H9 (cell line): ENCODE measurements around the gene AKAP5. TPM values are rescaled to one million over a fixed set of nuclear protein-coding genes. Genes with fewer than 3 reads are reported as not detected.

Source experiments
- DNase-seq: peaks from one replicate; pipeline ENCODE4 v3.0.0-alpha.2; 2017
- H2AFZ ChIP-seq: one replicate; pipeline ENCODE4 v1.6.1; 2013; ENCODE audit warnings: mild to moderate bottlenecking, low read length, control low read depth, moderate library complexity
- H2AK5ac ChIP-seq: 2 replicates; pipeline ENCODE4 v1.6.1; 2013; ENCODE audit warnings: low read length, control low read depth, mixed read lengths; ENCODE audit not compliant: insufficient read length
- H2BK120ac ChIP-seq: one replicate; pipeline ENCODE4 v1.6.1; 2013; ENCODE audit warnings: low read depth, mild to moderate bottlenecking, low read length, control low read depth, inconsistent platforms; ENCODE audit not compliant: poor library complexity, severe bottlenecking
- H2BK12ac ChIP-seq: 2 replicates; pipeline ENCODE4 v1.6.1; 2013; ENCODE audit warnings: low read length, control low read depth, mixed read lengths, low read depth; ENCODE audit not compliant: insufficient read length
- H2BK15ac ChIP-seq: 2 replicates; pipeline ENCODE4 v1.6.1; 2013; ENCODE audit warnings: low read depth, low read length, control low read depth
- H2BK20ac ChIP-seq: one replicate; pipeline ENCODE4 v1.6.1; 2013; ENCODE audit warnings: low read depth, mild to moderate bottlenecking, low read length, control low read depth, inconsistent platforms; ENCODE audit not compliant: poor library complexity, severe bottlenecking
- H2BK5ac ChIP-seq: 2 replicates; pipeline ENCODE4 v1.6.1; 2013; ENCODE audit warnings: low read length, control low read depth, mixed read lengths; ENCODE audit not compliant: insufficient read length
- H3K14ac ChIP-seq: 2 replicates; pipeline ENCODE4 v1.6.1; 2013; ENCODE audit warnings: low read length, control low read depth; ENCODE audit not compliant: insufficient read depth
- H3K18ac ChIP-seq: 2 replicates; pipeline ENCODE4 v1.6.1; 2013; ENCODE audit warnings: low read depth, mild to moderate bottlenecking, mixed read lengths, low read length, control low read depth; ENCODE audit not compliant: insufficient read length
- H3K23ac ChIP-seq: 2 replicates; pipeline ENCODE4 v1.6.1; 2013; ENCODE audit warnings: low read length, control low read depth, mixed read lengths, low read depth; ENCODE audit not compliant: insufficient read length
- H3K23me2 ChIP-seq: 2 replicates; pipeline ENCODE4 v1.6.1; 2013; ENCODE audit warnings: low read depth, mild to moderate bottlenecking, mixed read lengths, low read length, control low read depth; ENCODE audit not compliant: insufficient read length, poor library complexity, severe bottlenecking
- H3K27ac ChIP-seq: 2 replicates; pipeline ENCODE4 v1.5.1; 2013; ENCODE audit warnings: low read length, control low read depth, mixed read lengths, low read depth; ENCODE audit not compliant: insufficient read length
- H3K27me3 ChIP-seq: 2 replicates; pipeline ENCODE4 v1.6.1; 2013; ENCODE audit warnings: low read length, control low read depth, inconsistent platforms; ENCODE audit not compliant: insufficient read depth
- H3K4ac ChIP-seq: 2 replicates; pipeline ENCODE4 v1.6.1; 2013; ENCODE audit warnings: low read depth, mild to moderate bottlenecking, control low read depth, inconsistent platforms, low read length, moderate library complexity
- H3K4me1 ChIP-seq: 2 replicates; pipeline ENCODE4 v1.6.1; 2013; ENCODE audit warnings: low read length, control low read depth, inconsistent platforms; ENCODE audit not compliant: insufficient read depth
- H3K4me2 ChIP-seq: 2 replicates; pipeline ENCODE4 v1.6.1; 2013; ENCODE audit warnings: low read length, control low read depth, mixed read lengths; ENCODE audit not compliant: insufficient read length, insufficient read depth
- H3K56ac ChIP-seq: 2 replicates; pipeline ENCODE4 v1.6.1; 2013; ENCODE audit warnings: low read depth, mild to moderate bottlenecking, mixed read lengths, low read length, control low read depth; ENCODE audit not compliant: insufficient read length
- H3K79me1 ChIP-seq: 2 replicates; pipeline ENCODE4 v1.6.1; 2013; ENCODE audit warnings: low read depth, mild to moderate bottlenecking, moderate library complexity, low read length, control low read depth, inconsistent platforms; ENCODE audit not compliant: insufficient read depth, poor library complexity, severe bottlenecking
- H3K79me2 ChIP-seq: 2 replicates; pipeline ENCODE4 v1.6.1; 2013; ENCODE audit warnings: low read length, control low read depth, inconsistent platforms; ENCODE audit not compliant: insufficient read depth
- H3K9ac ChIP-seq: 2 replicates; pipeline ENCODE4 v1.6.1; 2013; ENCODE audit warnings: low read length, control low read depth, mixed read lengths; ENCODE audit not compliant: insufficient read length; ENCODE audit errors: extremely low read depth
- H3K9me3 ChIP-seq: one replicate; pipeline ENCODE4 v1.6.1; 2013; ENCODE audit warnings: low read depth, low read length, inconsistent platforms; ENCODE audit not compliant: control insufficient read depth
- H3T11ph ChIP-seq: one replicate; pipeline ENCODE4 v1.6.1; 2013; ENCODE audit warnings: mild to moderate bottlenecking, low read length, control low read depth, inconsistent platforms
- H4K20me1 ChIP-seq: one replicate; pipeline ENCODE4 v1.6.1; 2013; ENCODE audit not compliant: control insufficient read depth, insufficient read length, insufficient read depth
- H4K5ac ChIP-seq: 2 replicates; pipeline ENCODE4 v1.6.1; 2013; ENCODE audit warnings: low read depth, mild to moderate bottlenecking, mixed read lengths, low read length, control low read depth; ENCODE audit not compliant: insufficient read length
- H4K8ac ChIP-seq: replicated peaks from 2 replicates; pipeline ENCODE4 v1.6.1; 2013; ENCODE audit warnings: low read length, control low read depth, mixed read lengths, low read depth; ENCODE audit not compliant: insufficient read length
- H4K91ac ChIP-seq: 2 replicates; pipeline ENCODE4 v1.6.1; 2013; ENCODE audit warnings: low read depth, mild to moderate bottlenecking, moderate library complexity, mixed read lengths, low read length, control low read depth; ENCODE audit not compliant: insufficient read length
- H3K27ac Mint-ChIP-seq, 3 experiments: 2 replicates in 2 of 3; 3 replicates in 1 of 3; pipeline ENCODE4 v1.8.0; 2020 to 2021; ENCODE audit warnings: mixed read lengths in 3 of 3, mild to moderate bottlenecking in 1 of 3, moderate library complexity in 1 of 3
- H3K27me3 Mint-ChIP-seq: 2 replicates; pipeline ENCODE4 v1.8.0; 2021; ENCODE audit warnings: low read depth, mild to moderate bottlenecking, moderate library complexity, mixed read lengths
- H3K36me3 Mint-ChIP-seq, 3 experiments: 2 replicates in 2 of 3; 3 replicates in 1 of 3; pipeline ENCODE4 v1.8.0; 2020 to 2021; ENCODE audit warnings: low read depth in 3 of 3, mixed read lengths in 3 of 3; ENCODE audit not compliant: insufficient read depth in 1 of 3
- H3K4me1 Mint-ChIP-seq, 2 experiments: 2 replicates each; pipeline ENCODE4 v1.8.0; 2020; ENCODE audit warnings: mixed read lengths in 2 of 2
- H3K4me3 Mint-ChIP-seq, 2 experiments: 2 replicates in 1 of 2; 3 replicates in 1 of 2; pipeline ENCODE4 v1.8.0; 2020 to 2021; ENCODE audit warnings: mild to moderate bottlenecking in 2 of 2, mixed read lengths in 2 of 2, moderate library complexity in 1 of 2
- H3K9me3 Mint-ChIP-seq, 2 experiments: 2 replicates in 1 of 2; 3 replicates in 1 of 2; pipeline ENCODE4 v1.8.0; 2020; ENCODE audit warnings: mild to moderate bottlenecking in 2 of 2, mixed read lengths in 2 of 2, moderate library complexity in 1 of 2
- WGBS: extraction: QIAGEN DNeasy Blood & Tissue Kit; methylation state at CpG from one replicate; pipeline ENCODE4 v1.1.7; 2013; ENCODE audit warnings: missing lambda C conversion rate, low lambda C conversion rate, mixed read lengths; ENCODE audit not compliant: insufficient read length; ENCODE audit errors: extremely low coverage; 5-methylcytosine and 5-hydroxymethylcytosine counted together
- total RNA-seq: library from RNA; stranded (reverse); gene quantifications from 2 replicates; pipeline ENCODE4 v1.2.1, GENCODE V29; 2021
- TF ChIP-seq, protein P1 (sequence below): fragments of 200-600 bp; sonication (generic); conservative IDR thresholded peaks from 3 replicates; pipeline ENCODE4 v1.8.0; 2021; ENCODE audit warnings: antibody characterized with exemption, mild to moderate bottlenecking

AKAP5 gene
- total RNA-seq, 1 experiment from 2014 or later, result 2.5 TPM

DNA sequence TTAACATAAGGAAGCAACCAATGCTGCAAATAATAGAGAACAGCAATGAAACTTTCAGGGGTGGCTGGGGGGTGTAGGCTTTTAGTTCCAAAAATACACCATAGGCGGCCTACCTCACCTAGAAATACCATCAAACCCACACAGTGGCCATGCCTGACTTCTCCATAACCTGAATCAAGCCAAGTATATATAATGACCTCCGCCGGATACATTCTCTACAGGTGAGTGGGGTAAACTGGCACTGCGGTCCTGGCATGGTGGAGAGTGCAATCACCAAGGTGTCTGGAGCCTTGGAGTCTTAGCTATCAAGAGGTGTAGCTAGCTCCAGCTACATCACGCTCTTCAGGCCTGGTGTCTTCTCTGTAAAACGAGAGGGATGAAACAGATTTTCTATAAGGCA lies 37.2 kb downstream of the AKAP5 start:
- H3K23me2 ChIP-seq, result peaks cover 15% of the 10 kb centered on the region
- H2BK12ac ChIP-seq, result no peak overlapping the region
- no peak overlapping the region for H4K91ac ChIP-seq
- H2AFZ ChIP-seq, result no peak overlapping the region
- peak overlapping the region; percentile 84 to 86 for H3K4me3 Mint-ChIP-seq
- peaks cover 35 to 36% of the 10 kb centered on the region in 2 experiments for H3K4me1 Mint-ChIP-seq
- H4K8ac ChIP-seq, result no peak overlapping the region
- no peak overlapping the region for H3T11ph ChIP-seq
- H2BK20ac ChIP-seq, result no peak overlapping the region
- no peak for DNase-seq
- H3K23ac ChIP-seq, result no peak overlapping the region
- WGBS, result no CpG with 5 or more reads among the region's 6 CpGs
- H3K27me3 ChIP-seq, result no peaks in the 10 kb centered on the region
- no peak overlapping the region for H2BK15ac ChIP-seq
- no peaks in the 10 kb centered on the region for H3K27me3 Mint-ChIP-seq
- H3K79me1 ChIP-seq, result no peaks in the 10 kb centered on the region
- peaks cover 7 to 19% (median 14%) of the 10 kb centered on the region in 3 experiments; a peak in 6 of 7 replicates for H3K36me3 Mint-ChIP-seq
- no peak overlapping the region for H3K27ac ChIP-seq
- H2BK120ac ChIP-seq, result no peak overlapping the region
- no peaks in the 10 kb centered on the region for H3K9me3 ChIP-seq
- H2BK5ac ChIP-seq, result no peak overlapping the region
- H3K79me2 ChIP-seq, result peaks cover 19% of the 10 kb centered on the region; the same call in 1 of the 2 replicates
- no peaks in the 10 kb centered on the region; the same call in 1 of the 2 replicates for H3K4me1 ChIP-seq
- no peak overlapping the region for H4K5ac ChIP-seq
- H2AK5ac ChIP-seq, result no peak overlapping the region
- H3K56ac ChIP-seq, result no peak overlapping the region
- peak overlapping the region; percentile 91 for H3K4me2 ChIP-seq
- peak overlapping the region; percentile 27 for H3K9ac ChIP-seq
- H4K20me1 ChIP-seq, result no peaks in the 10 kb centered on the region
- TF ChIP-seq, protein P1, sequence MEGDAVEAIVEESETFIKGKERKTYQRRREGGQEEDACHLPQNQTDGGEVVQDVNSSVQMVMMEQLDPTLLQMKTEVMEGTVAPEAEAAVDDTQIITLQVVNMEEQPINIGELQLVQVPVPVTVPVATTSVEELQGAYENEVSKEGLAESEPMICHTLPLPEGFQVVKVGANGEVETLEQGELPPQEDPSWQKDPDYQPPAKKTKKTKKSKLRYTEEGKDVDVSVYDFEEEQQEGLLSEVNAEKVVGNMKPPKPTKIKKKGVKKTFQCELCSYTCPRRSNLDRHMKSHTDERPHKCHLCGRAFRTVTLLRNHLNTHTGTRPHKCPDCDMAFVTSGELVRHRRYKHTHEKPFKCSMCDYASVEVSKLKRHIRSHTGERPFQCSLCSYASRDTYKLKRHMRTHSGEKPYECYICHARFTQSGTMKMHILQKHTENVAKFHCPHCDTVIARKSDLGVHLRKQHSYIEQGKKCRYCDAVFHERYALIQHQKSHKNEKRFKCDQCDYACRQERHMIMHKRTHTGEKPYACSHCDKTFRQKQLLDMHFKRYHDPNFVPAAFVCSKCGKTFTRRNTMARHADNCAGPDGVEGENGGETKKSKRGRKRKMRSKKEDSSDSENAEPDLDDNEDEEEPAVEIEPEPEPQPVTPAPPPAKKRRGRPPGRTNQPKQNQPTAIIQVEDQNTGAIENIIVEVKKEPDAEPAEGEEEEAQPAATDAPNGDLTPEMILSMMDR, result no peak
- peak overlapping the region in 1 of 3 experiments; percentile 91; a peak in 1 of 7 replicates for H3K27ac Mint-ChIP-seq
- H3K18ac ChIP-seq, result no peak overlapping the region
- no peaks in the 10 kb centered on the region for H3K9me3 Mint-ChIP-seq
- H3K14ac ChIP-seq, result no peak overlapping the region
- no peak overlapping the region for H3K4ac ChIP-seq
